Mesenteric fat pad (tissue), 1 donor: ENCODE data around the gene AHSA1. TPM values are rescaled to one million over a fixed set of nuclear protein-coding genes. Genes with fewer than 3 reads are reported as not detected.
A peak's percentile ranks its signal among the peaks of the same experiment; 100 is the strongest.

Experiments used
- DNase-seq: peaks from one replicate; pipeline ENCODE4 v3.0.0-alpha.2; 2020; ENCODE audit warnings: low spot score
- total RNA-seq: library from RNA; stranded (reverse); fragmentation: NEBNext Ultra II Directional; extraction: Animal tissue kit (Norgen Biotek cat#: 25700); gene quantifications from one replicate; pipeline ENCODE4 v1.2.1, GENCODE V29; 2021
- donor health status: DM: yes; HTN: yes; CAD: no.

AHSA1 gene
- total RNA-seq, 1 donor from 2014 or later: 120 TPM

GRCh38 chr14:77470224-77470870 is 12.5 kb downstream of the AHSA1 start:
- DNase-seq: no peak

- DNase-seq: no peak
These were observed 16.0 kb downstream of the AHSA1 start for GRCh38 chr14:77473921-77474320.

DNA sequence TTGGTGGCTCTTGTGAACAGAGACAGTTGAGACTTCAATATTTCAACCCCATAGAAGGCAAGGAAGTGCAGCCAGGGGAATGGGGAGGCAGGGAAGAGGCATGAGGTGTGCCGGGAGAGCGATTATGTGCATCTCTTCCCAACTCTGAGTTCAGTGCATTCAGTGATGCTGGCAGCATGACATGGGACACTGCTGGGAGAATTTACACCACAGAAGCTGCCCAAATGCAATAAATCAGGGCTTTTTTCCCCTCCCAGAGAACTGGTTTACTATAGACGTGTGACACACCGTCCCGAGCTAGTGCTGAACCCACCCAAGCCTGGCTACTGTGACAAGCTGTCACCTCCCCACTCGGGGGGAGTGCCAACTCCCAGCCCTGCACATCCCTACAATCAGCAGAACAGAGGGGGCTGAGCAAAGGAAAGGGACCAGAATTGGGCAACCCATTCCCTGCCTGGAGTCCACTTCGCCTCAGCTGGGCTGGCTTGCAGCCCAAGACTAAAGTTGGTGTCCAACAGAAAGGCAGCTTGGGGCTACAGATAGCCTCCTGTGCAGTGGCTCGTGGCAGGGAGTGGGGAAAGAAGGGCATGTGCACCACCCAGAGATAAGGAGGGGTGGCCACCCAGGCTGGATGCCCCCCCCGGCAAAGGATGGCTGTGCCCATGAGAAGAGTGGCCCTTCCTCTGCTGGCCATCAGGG is 16.7 kb downstream of the AHSA1 start:
- DNase-seq: no peak

DNA sequence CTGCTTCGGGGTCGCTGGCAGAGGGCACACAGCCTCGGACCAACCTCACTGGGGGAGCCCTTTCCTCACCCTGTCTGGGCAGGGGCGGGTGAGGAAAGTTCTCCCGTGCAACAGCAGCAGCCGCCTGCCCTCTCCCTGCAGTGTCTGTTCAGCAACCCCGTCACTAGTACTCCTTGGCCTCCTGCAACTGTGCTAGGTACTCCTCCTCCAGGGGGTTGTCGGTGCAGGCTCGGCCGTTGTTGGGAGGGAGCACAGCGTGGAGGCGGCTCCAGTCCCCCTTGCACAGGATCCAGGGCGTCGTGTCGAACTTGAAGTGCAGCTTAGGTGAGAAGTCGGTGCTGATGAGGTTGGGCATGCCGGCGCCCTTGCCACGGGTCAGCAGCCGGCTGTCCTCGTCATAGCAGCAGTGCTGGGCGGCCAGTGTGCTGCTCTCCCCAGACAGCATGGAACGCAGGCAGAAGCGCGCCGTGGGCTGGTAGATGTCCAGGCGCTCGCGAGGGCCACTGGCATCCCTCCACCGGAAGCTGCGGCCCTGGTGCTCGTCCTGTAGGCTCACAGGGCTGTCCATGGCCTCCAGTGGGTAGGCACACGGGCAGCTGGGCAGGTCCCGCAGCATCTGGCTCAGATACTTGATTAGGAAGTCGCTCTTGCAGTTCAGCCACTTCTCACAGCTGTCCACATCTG is 17.7 kb downstream of the AHSA1 start:
- no peak for DNase-seq

DNA sequence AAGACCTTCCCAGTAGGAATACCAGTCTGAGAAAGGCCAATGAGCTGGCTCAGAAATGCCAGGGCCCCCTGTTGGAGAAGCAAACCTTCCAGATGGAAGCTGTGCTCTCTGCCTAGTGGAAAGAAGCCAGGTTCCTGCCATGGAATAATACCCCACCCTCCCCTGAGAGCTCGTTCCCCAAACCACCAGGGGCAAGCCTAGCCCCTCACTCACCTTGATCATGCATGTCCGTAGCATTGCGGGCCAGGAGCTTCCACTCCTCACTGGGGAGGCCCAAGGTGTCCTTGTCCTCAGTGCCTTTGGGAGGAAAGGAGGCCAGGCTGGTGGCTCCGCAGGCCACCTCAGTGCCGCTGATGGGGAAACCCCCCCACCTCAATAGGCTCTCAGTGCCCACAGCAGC is 20.1 kb downstream of the AHSA1 start:
- DNase-seq: no peak

GRCh38 chr14:77478796-77479195 is 20.9 kb downstream of the AHSA1 start:
- DNase-seq: no peak

GRCh38 chr14:77482422-77482821 is 24.5 kb downstream of the AHSA1 start:
- DNase-seq: no peak

DNA sequence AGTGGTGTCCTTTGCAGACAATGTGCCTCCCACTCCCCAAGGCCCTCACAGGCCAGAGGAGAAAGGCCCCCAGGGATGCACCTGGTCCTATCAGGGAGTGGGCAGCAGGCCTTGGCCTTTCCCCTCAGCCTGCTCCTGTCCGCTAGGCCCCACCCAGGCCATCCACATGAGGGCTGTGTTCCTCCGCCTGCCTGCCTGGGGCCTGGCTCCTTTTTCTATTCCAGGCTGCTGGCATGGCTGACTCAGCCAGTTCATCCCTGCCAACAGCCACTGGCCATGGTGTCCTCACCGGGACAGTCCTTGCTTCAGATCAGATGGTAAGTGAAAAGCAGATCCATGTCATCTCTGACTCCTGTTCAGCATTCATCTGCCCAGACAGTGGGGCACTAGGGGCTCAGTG is 27.4 kb downstream of the AHSA1 start:
- DNase-seq: no peak

DNA sequence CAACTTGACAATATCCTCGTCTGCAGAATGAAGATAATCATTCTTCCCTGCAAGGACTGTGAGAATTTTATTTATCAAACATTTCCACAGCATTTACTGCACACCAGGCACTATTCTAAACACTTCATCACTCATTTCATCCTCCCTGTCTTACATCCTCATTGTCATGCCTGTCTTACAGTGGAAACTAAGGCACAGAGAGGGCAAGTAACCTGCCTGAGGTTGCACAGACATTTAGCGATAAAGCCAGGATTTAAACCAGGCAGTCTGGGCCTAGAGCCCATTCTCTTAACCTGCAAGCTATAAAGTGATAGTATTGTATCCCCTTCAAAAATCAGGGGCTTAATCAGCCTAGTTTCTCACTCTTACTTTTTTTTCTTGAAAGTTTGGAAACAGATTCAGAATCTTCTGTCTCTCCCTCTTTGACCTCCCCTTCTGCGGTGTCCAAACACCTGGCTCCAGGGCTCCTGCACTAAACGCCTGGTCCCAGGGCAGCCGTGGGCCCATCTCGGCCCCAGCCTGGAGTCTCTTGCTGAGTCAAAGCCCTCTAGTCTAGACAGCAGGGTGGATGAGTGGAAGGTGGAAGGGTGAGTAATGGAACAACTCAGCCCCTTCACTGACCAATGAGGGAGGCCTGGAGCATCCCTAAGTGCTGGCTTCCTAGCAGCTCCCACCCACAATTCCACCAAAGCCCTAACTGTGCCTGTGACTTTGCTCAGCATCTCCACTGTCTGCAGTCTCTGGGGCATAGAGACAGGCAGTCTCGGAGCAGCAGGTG is 28.2 kb downstream of the AHSA1 start:
- DNase-seq: no peak

DNA sequence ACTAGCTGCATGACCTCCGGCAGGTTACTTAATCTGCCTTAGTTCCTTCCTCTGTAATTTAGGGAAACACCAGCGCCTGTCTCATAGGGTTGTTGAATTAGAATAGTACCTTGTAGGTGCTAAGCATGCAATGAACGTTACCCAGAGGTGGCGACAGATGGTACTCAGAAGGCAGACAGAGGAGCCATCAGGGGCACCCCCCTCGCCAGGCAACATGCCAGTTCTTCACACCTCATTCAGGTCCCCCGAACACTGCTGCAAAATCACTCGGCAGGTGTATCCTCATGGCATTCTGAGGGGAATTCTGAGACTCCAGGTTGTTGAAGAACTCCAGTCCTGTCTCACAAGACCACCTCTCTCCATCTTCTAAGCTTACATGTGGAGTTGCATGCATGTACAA is 30.7 kb downstream of the AHSA1 start:
- peak; percentile 59 for DNase-seq

GRCh38 chr14:77489041-77489440 is 31.1 kb downstream of the AHSA1 start:
- DNase-seq: peak; percentile 39

DNA sequence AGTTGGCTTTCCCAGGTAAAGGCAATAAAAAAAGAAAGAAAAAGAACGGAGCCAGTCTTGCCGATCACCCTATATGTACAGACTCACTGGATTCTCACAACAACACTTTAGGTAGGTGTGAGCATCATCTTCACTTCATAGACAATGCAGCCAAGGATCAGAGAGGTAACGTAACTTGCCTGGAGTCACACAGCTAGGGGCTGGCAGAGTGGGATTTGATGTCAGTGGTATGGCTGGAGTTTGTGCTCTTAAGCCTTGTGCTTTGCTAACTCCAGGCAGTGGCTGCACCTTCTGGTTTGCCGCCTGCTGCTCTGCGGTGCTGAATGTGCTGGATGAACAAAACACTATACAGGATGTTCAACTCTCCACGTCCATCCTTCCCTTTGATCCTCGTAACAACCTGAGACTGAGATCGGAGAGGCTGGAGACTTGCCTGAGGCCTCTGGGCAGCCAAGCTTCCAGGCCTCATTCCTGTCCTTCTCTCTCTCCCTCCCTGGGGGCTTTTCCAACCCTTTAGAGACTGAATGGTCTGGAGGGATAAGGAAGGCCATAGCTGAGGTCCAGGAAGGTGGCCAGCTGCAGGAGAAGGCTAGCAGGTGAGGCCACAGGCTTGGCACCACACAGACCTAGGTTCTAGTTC is 32.6 kb downstream of the AHSA1 start:
- DNase-seq: peak; percentile 55

DNA sequence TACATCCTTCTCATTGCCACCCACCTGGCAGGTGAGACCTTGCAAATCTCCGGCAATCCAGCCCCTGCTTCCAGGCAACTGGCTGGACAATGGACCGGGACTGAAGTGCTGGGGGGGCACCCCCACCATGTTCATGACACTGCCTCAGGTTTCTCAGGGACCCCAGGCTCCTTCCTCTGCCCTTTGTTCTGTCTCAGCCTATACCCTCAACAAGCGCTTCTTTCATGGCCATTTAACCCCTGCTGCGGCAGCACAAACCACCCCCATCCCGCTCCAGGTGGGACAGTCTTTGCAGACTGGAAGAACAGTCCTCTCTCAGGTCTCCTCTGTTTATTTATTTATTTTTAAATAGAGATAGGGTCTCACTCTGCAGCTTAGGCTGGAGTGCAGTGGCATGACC is 33.2 kb downstream of the AHSA1 start:
- DNase-seq: no peak

DNA sequence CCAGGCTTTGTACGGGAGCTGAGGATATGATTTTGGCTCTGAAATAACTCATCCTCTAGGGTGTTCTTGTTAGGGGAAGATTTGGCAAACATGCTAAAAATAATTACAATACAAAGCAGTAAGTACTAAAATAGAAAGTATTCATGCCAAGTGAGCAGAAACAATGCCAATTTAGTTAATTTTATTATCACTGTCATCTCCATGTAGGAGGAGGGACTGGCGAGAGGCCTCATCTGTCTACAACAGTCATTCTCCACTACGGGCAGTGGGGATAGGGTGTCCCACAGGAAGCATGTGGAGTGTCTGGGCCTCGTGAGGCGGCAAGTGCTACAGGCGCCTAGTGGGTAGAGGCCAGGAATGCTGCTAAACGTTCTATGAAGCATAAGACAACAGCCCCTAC is 37.4 kb downstream of the AHSA1 start:
- peak; percentile 35 for DNase-seq

- peak; percentile 88 for DNase-seq
These were observed 40.5 kb downstream of the AHSA1 start, which contains the start of gene ISM2 for GRCh38 chr14:77498120-77498979. Gene ISM2, minus strand, starts transcription at chr14:77498816. Its CDS starts 23 bp downstream, at chr14:77498793.

DNA sequence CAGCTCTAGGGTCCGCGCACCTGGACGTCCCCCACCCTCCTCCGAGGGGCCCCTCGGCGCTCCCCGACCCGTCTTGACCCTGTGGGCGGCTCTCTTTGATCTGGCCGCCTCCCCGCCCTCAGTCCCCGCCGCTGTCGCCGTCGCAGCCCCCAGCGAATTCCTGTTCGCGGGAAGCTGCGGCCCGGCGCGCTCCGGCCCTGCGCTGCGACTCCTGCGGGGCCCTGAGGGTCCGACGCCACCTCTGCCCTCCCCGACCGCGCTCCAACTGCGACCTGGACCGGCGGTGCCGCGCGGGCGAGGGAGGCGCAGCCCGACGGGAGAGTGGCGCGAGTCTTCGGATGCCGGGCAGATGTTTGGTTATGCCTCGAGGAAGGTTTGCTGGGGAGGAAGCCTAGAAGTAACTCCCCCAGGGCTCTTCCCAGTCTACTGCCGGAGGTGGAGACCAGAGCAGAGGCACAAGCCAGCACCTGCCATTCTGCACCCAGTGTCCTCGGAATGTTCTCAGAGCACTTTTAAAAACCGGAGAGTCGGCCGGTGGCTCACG is 41.2 kb downstream of the AHSA1 start:
- DNase-seq: no peak

DNA sequence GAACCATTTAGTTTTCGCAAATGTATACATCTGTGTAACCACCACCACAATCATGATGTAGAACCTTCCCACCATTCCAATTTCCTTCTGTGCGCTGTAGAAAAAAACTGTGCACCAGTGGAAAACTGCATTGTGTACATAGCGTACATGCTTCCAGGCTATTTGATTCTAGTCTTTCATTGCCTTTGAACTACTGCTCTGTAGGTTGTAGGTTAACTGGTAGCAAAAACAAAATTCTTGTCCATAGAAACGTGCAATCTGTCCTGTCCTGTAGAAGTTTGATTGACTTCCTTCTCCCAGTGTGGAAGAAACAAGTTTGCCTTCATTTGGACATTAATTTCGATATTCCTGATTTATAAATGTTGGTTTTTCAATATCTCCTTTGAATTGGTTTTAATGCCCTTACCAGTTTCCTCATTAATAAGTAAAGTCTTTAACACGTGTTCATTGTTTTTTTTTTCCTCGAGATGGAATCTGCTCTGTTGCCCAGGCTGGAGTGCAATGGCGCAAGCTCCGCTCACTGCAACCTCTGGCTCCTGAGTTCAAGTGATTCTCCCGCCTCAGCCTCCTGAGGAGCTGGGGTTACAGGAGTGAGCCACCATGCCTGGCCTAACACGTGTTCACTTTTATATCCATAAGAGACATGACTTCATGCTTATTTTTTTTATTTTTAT is 44.4 kb downstream of the AHSA1 start:
- no peak for DNase-seq

- no peak for DNase-seq
These were observed 45.2 kb downstream of the AHSA1 start for GRCh38 chr14:77503138-77503537.

DNA sequence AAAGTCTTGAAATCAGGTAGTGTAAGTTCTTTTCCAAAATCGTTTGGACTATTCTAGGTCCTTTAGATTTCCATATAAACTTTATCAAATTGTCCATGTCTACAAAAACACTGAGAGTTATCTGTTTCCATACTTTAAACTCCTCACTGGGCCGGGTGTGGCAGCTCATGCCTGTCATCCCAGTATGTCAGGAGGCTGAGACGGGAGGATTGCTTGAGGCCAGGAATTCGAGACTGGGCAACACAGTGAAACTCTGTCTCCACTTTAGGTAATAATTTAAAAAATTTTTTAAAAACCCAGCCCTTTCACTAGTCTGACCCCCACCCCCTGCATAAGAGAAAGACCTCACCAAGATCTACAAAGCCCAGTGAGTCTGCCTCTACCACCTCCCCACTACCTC is 47.1 kb downstream of the AHSA1 start:
- no peak for DNase-seq
